HG02623 (cell line): Measurements from ENCODE around the gene PPP1R8.
A peak's percentile ranks its signal among the peaks of the same experiment; 100 is the strongest.

Experiments used
- ATAC-seq: cut with Tn5 transposase; IDR thresholded peaks from one replicate; pipeline ENCODE4 v1.9.1; 2021; ENCODE audit warnings: moderate library complexity; ENCODE audit not compliant: unreplicated experiment

The PPP1R8 gene

GRCh38 chr1:27887215-27888021, 56.8 kb downstream of the PPP1R8 start:
- no peak for ATAC-seq

- no peak for ATAC-seq
Measured at GRCh38 chr1:27889506-27889905, 58.9 kb downstream of the PPP1R8 start.

DNA sequence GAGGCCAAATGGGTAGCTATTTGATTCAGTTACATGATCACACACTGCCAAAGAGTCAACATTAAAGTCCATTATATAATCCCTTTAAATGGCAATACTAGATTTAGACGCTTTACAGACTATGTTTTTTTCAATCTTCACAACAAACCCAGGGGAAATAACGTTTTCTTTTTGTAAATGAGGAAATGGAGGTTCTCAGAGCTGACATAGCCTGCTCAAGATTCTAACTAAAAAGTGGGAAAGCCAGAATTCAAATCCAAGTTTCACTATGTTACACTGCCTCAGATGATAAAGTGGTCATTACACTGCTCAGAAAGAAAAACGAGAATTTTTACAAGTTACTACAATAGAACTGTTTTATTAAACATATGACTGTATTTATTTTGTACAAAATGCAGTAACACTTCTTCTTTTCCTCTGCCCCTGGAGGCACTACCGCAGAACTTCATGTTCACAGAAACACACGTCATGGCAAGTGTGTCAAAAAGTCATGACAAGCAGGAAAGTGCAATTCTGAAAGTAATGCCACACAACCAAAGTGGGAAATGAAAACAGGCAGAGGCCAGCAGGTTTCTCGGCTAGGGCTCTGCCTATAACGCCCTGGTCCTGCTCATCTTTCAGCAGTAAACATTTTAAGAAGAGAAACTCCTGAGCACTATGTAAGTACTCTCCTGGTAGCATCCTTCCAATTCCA, 60.8 kb downstream of the PPP1R8 start:
- peak; percentile 30 for ATAC-seq

- ATAC-seq = no peak
Measured at GRCh38 chr1:27894521-27894920, 63.9 kb downstream of the PPP1R8 start.
